ENCODE results near the gene MEGF9.

GRCh38 chr9:120610975-120611689 lies 103.1 kb downstream of the MEGF9 start:
- TF ChIP-seq POLR2A (IDR thresholded peaks at IDR 0.05), result no peak
- no peak for TF ChIP-seq EP300 (IDR thresholded peaks at IDR 0.05)
- TF ChIP-seq CTCF (IDR thresholded peaks at IDR 0.05), result no peak

Measured in sigmoid colon (tissue), 4 donors.